Upper lobe of left lung (tissue), 4 donors: ENCODE measurements around the gene PPTC7.

Experiments
- CTCF ChIP-seq, 6 experiments: fragments of 450-650 bp in 4 of 6; fragments of 200-600 bp in 2 of 6; sonication (generic) in 2 of 6; IDR thresholded peaks; one replicate each; pipeline ENCODE4 v1.5.1; 2016 to 2019; ENCODE audit warnings: antibody characterized with exemption in 6 of 6
- EP300 ChIP-seq, 4 donors: sonication (generic); formaldehyde crosslinking; IDR thresholded peaks; one replicate each; pipeline ENCODE4 v1.5.1; 2017; ENCODE audit warnings: antibody characterized with exemption in 4 of 4, control low read depth in 2 of 4
- POLR2A ChIP-seq, 4 donors: fragments of 450-650 bp; IDR thresholded peaks; one replicate each; pipeline ENCODE4 v1.5.1; 2016 to 2017; ENCODE audit warnings: antibody characterized with exemption in 4 of 4, mild to moderate bottlenecking in 2 of 4

GRCh38 chr12:110591451-110592051, 8.4 kb upstream of the PPTC7 start:
- no peak for TF ChIP-seq CTCF (IDR thresholded peaks at IDR 0.05)
- no peak for TF ChIP-seq POLR2A (IDR thresholded peaks at IDR 0.05)
- no peak for TF ChIP-seq EP300 (IDR thresholded peaks at IDR 0.05)
